HEK293 (cell line): ENCODE measurements around the gene LYPD6B.

Source experiments
- YY1 ChIP-seq: fragments of 450-650 bp; formaldehyde crosslinking; IDR thresholded peaks from 2 replicates; pipeline ENCODE4 v1.5.1; 2018; ENCODE audit warnings: missing biosample characterization, missing genetic modification characterization
- TF ChIP-seq, protein P1 (sequence below): fragments of 450-650 bp; formaldehyde crosslinking; IDR thresholded peaks from 2 replicates; pipeline ENCODE4 v1.5.1; 2016; ENCODE audit warnings: missing biosample characterization, missing genetic modification characterization

DNA sequence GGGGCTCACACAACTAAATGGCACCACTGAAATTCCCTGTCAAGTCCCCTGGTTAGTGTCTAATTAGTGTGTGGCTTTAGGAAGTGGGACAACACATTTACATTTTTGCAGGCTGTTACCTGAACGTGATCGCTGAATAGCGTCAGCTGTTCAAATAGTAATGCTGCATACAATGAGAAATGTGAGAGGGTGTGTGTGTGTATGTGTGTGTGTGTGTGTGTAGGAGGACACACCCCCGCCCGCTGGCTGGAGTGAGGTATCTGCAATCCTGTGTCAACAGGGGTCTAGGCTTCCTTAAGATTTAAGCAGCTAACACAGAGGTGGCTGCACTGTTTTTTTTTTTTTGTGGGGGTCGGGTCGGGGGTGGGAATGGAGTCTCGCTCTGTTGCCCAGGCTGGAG is 4.8 kb upstream of the LYPD6B start:
- TF ChIP-seq, protein P1, sequence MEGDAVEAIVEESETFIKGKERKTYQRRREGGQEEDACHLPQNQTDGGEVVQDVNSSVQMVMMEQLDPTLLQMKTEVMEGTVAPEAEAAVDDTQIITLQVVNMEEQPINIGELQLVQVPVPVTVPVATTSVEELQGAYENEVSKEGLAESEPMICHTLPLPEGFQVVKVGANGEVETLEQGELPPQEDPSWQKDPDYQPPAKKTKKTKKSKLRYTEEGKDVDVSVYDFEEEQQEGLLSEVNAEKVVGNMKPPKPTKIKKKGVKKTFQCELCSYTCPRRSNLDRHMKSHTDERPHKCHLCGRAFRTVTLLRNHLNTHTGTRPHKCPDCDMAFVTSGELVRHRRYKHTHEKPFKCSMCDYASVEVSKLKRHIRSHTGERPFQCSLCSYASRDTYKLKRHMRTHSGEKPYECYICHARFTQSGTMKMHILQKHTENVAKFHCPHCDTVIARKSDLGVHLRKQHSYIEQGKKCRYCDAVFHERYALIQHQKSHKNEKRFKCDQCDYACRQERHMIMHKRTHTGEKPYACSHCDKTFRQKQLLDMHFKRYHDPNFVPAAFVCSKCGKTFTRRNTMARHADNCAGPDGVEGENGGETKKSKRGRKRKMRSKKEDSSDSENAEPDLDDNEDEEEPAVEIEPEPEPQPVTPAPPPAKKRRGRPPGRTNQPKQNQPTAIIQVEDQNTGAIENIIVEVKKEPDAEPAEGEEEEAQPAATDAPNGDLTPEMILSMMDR (tag by site-specific recombination), result 0 out of 2 replicates have a peak, but pooled peaks have one; percentile 9
- TF ChIP-seq YY1 (tag by site-specific recombination), result no peak
